ENCODE results near the gene CDC7.

GRCh38 chr1:91529856-91530255, 29.2 kb downstream of the CDC7 start:
- TF ChIP-seq, protein P1, sequence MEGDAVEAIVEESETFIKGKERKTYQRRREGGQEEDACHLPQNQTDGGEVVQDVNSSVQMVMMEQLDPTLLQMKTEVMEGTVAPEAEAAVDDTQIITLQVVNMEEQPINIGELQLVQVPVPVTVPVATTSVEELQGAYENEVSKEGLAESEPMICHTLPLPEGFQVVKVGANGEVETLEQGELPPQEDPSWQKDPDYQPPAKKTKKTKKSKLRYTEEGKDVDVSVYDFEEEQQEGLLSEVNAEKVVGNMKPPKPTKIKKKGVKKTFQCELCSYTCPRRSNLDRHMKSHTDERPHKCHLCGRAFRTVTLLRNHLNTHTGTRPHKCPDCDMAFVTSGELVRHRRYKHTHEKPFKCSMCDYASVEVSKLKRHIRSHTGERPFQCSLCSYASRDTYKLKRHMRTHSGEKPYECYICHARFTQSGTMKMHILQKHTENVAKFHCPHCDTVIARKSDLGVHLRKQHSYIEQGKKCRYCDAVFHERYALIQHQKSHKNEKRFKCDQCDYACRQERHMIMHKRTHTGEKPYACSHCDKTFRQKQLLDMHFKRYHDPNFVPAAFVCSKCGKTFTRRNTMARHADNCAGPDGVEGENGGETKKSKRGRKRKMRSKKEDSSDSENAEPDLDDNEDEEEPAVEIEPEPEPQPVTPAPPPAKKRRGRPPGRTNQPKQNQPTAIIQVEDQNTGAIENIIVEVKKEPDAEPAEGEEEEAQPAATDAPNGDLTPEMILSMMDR (IDR thresholded peaks at IDR 0.05 in 2 of 3, conservative IDR thresholded peaks at IDR 0.05 in 1 of 3; ENCODE audit: borderline replicate concordance in 1 of 3, insufficient read depth in 1 of 3, low read depth in 2 of 3, low read length in 2 of 3): peak; percentile 24 to 63 (median 59); a peak in 4 of 6 replicates
- no peak for TF ChIP-seq POLR2AphosphoS5 (IDR thresholded peaks at IDR 0.05; ENCODE audit: low read depth, low read length)
- TF ChIP-seq POLR2A (IDR thresholded peaks at IDR 0.05; ENCODE audit: borderline replicate concordance, extremely low read depth, insufficient read depth, insufficient read length): no peak
- no peak for TF ChIP-seq EGR1 (IDR thresholded peaks at IDR 0.05; ENCODE audit: low read depth)
- TF ChIP-seq ZNF274 (IDR thresholded peaks at IDR 0.05; ENCODE audit: low read depth, low read length): no peak
- TF ChIP-seq EZH2phosphoT487 (IDR thresholded peaks at IDR 0.05; ENCODE audit: borderline replicate concordance): no peak
- TF ChIP-seq REST (IDR thresholded peaks at IDR 0.05; ENCODE audit: low read depth): no peak
- no peak for TF ChIP-seq YY1 (IDR thresholded peaks at IDR 0.05; ENCODE audit: extremely low read depth, insufficient replicate concordance, low read depth, low read length)
- TF ChIP-seq SRF (IDR thresholded peaks at IDR 0.05; ENCODE audit: low read depth): no peak
- no peak for TF ChIP-seq EZH2 (IDR thresholded peaks at IDR 0.05)

Measured in HCT116 (cell line).